ENCODE measurements around the gene SRBD1. TPM values are rescaled to one million over a fixed set of nuclear protein-coding genes. Genes with fewer than 3 reads are reported as not detected.

SRBD1 gene
- total RNA-seq, 1 experiment from 2014 or later: 20.6 TPM

- H3K36me3 ChIP-seq (ENCODE audit: control insufficient read depth in 1 of 2, insufficient read depth in 2 of 2, low read length in 2 of 2): no peaks in the 10 kb centered on the region
- ChIA-PET CTCF (no interaction called here), RAD21 (ENCODE audit: low non-redundant PET in 1 of 2, low total read pairs in 2 of 2, uncharacterized antibody in 2 of 2, unreplicated experiment in 2 of 2) (no interaction called here), POLR2A (no interaction called here)
- DNase-seq (ENCODE audit: low read depth, low spot score): no peak
- no peaks in the 10 kb centered on the region for H4K20me1 ChIP-seq (ENCODE audit: insufficient read depth)
- intact Hi-C loops (cut with micrococcal nuclease): no loop called here
- no peak overlapping the region for H3K9ac ChIP-seq (ENCODE audit: low read length)
- no peak for ATAC-seq
- H3K9me3 ChIP-seq (ENCODE audit: control insufficient read depth in 1 of 2, insufficient read depth in 1 of 2, low read depth in 1 of 2, low read length in 2 of 2): no peaks in the 10 kb centered on the region
- TF ChIP-seq EZH2 (IDR thresholded peaks at IDR 0.05): no peak
- TF ChIP-seq RAD21 (IDR thresholded peaks at IDR 0.05; ENCODE audit: low read depth): no peak
- no peak for TF ChIP-seq TCF7L2 (IDR thresholded peaks at IDR 0.05; ENCODE audit: borderline replicate concordance, extremely low read depth, insufficient read depth, insufficient read length)
- no peak for TF ChIP-seq YY1 (IDR thresholded peaks at IDR 0.05; ENCODE audit: extremely low read depth, insufficient replicate concordance, low read depth, low read length)
- TF ChIP-seq ELF1 (IDR thresholded peaks at IDR 0.05; ENCODE audit: borderline replicate concordance, low read depth): no peak
- no peak for TF ChIP-seq JUND (IDR thresholded peaks at IDR 0.05)
- TF ChIP-seq POLR2A (IDR thresholded peaks at IDR 0.05; ENCODE audit: borderline replicate concordance, extremely low read depth, insufficient read depth, insufficient read length): no peak
- no peak for TF ChIP-seq ZFX (IDR thresholded peaks at IDR 0.05)
- no peak for TF ChIP-seq POLR2AphosphoS5 (IDR thresholded peaks at IDR 0.05; ENCODE audit: low read depth, low read length)
- no peaks in the 10 kb centered on the region for H3K9me2 ChIP-seq (ENCODE audit: insufficient read depth)
- no peaks in the 10 kb centered on the region for H3K27me3 ChIP-seq (ENCODE audit: insufficient read depth, low read length)
- no peak overlapping the region for H2AFZ ChIP-seq (ENCODE audit: low read depth, low read length, poor library complexity, severe bottlenecking)
- no peak overlapping the region for H3K4me2 ChIP-seq (ENCODE audit: low read length)
- no peak overlapping the region for H3K27ac ChIP-seq (ENCODE audit: low read depth, low read length)
- no peak overlapping the region for H3K4me3 ChIP-seq (replicated peaks in 1 of 2; ENCODE audit: low read depth in 1 of 2, low read length in 2 of 2)
- H3K4me1 ChIP-seq (ENCODE audit: control insufficient read depth in 1 of 2, insufficient read depth in 2 of 2, low read length in 2 of 2): no peaks in the 10 kb centered on the region
- no TSS peak for BruUV-seq (replicated peaks)
- no peaks in the 10 kb centered on the region for H3K79me2 ChIP-seq (ENCODE audit: insufficient read depth, low read length)
Observed at GRCh38 chr2:45406621-45407020, 204.4 kb downstream of the SRBD1 start.

- H3K9ac ChIP-seq (ENCODE audit: low read length): no peak overlapping the region
- H3K9me2 ChIP-seq (ENCODE audit: insufficient read depth): no peaks in the 10 kb centered on the region
- H3K4me2 ChIP-seq (ENCODE audit: low read length): no peak overlapping the region
- DNase-seq (ENCODE audit: low read depth, low spot score): no peak
- no peak overlapping the region for H3K4me3 ChIP-seq (replicated peaks in 1 of 2; ENCODE audit: low read depth in 1 of 2, low read length in 2 of 2)
- BruUV-seq (replicated peaks): no TSS peak
- intact Hi-C loops (cut with micrococcal nuclease): no loop called here
- POLR2A ChIA-PET: no interaction called here
- CTCF ChIA-PET: no interaction called here
- no peaks in the 10 kb centered on the region for H3K79me2 ChIP-seq (ENCODE audit: insufficient read depth, low read length)
- no peaks in the 10 kb centered on the region for H3K9me3 ChIP-seq (ENCODE audit: control insufficient read depth in 1 of 2, insufficient read depth in 1 of 2, low read depth in 1 of 2, low read length in 2 of 2)
- no peaks in the 10 kb centered on the region for H3K4me1 ChIP-seq (ENCODE audit: control insufficient read depth in 1 of 2, insufficient read depth in 2 of 2, low read length in 2 of 2)
- ATAC-seq: no peak
- TF ChIP-seq CEBPB (IDR thresholded peaks at IDR 0.05; ENCODE audit: low read depth) (no peak), CTCF (IDR thresholded peaks at IDR 0.05 in 2 of 3, conservative IDR thresholded peaks at IDR 0.05 in 1 of 3; ENCODE audit: borderline replicate concordance in 1 of 3, insufficient read depth in 1 of 3, low read depth in 2 of 3, low read length in 2 of 3) (no peak), EZH2 (IDR thresholded peaks at IDR 0.05) (no peak), EZH2phosphoT487 (IDR thresholded peaks at IDR 0.05; ENCODE audit: borderline replicate concordance) (no peak), ATF3 (IDR thresholded peaks at IDR 0.05) (no peak), ELF1 (IDR thresholded peaks at IDR 0.05; ENCODE audit: borderline replicate concordance, low read depth) (no peak), YY1 (IDR thresholded peaks at IDR 0.05; ENCODE audit: extremely low read depth, insufficient replicate concordance, low read depth, low read length) (no peak), EGR1 (IDR thresholded peaks at IDR 0.05; ENCODE audit: low read depth) (no peak), FOSL1 (IDR thresholded peaks at IDR 0.05; ENCODE audit: low read depth) (no peak), MAX (IDR thresholded peaks at IDR 0.05) (no peak), POLR2A (IDR thresholded peaks at IDR 0.05; ENCODE audit: borderline replicate concordance, extremely low read depth, insufficient read depth, insufficient read length) (no peak), SRF (IDR thresholded peaks at IDR 0.05; ENCODE audit: low read depth) (no peak), JUND (IDR thresholded peaks at IDR 0.05) (no peak), CBX3 (IDR thresholded peaks at IDR 0.05; ENCODE audit: low read depth) (no peak)
- no peaks in the 10 kb centered on the region for H3K27me3 ChIP-seq (ENCODE audit: insufficient read depth, low read length)
- no peaks in the 10 kb centered on the region for H3K36me3 ChIP-seq (ENCODE audit: control insufficient read depth in 1 of 2, insufficient read depth in 2 of 2, low read length in 2 of 2)
- H4K20me1 ChIP-seq (ENCODE audit: insufficient read depth): no peaks in the 10 kb centered on the region
- H3K27ac ChIP-seq (ENCODE audit: low read depth, low read length): no peak overlapping the region
- RAD21 ChIA-PET (ENCODE audit: low non-redundant PET in 1 of 2, low total read pairs in 2 of 2, uncharacterized antibody in 2 of 2, unreplicated experiment in 2 of 2): no interaction called here
- H2AFZ ChIP-seq (ENCODE audit: low read depth, low read length, poor library complexity, severe bottlenecking): no peak overlapping the region
Observed at GRCh38 chr2:45404807-45405297, 206.2 kb downstream of the SRBD1 start.

Data from HCT116 (cell line).